ENCODE results near the gene CCL4L2. TPM values are rescaled to one million over a fixed set of nuclear protein-coding genes. Genes with fewer than 3 reads are reported as not detected.
"Not testable (repeated sequence)": the region's sequence is repeated elsewhere in the genome, so short reads cannot be mapped to it uniquely, and the experiment has no call there.

The CCL4L2 gene
- total and polyA plus RNA-seq, 7 experiments from 2014 or later = 5.3 to 10.0 (median 9.7) TPM; not detected in 4

GRCh38 chr17:36212272-36212605 lies 1.4 kb downstream of the CCL4L2 start:
- no peak for DNase-seq
- no peak overlapping the region for H3K4me3 ChIP-seq (ENCODE audit: low read length)
- peak overlapping the region in 1 of 10 donors; percentile 59 for H3K4me3 Mint-ChIP-seq

DNA sequence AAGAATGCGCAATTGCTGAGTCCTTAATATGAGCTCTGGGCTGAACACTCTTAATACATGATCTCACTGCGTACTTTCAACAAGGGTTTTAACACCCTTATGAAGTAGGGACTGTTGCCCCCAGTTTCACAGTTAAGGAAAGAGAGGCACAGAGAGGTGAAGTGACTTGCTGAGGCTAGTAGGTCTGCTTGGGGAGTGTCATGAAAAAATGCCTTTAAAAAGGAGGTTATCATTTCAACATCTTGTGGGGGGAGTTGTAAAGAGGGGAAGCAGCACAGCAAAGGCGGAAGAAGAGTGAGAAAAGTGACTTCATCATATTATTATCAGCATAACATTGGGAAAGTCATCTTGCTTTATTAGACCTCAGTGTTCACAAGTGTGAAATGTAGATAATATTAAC lies 2.1 kb downstream of the CCL4L2 start:
- Mint-ChIP-seq H3K27me3 (peaks cover 15 to 46% (median 25%) of the 10 kb centered on the region in 5 donors), H3K4me1 (peaks cover 0 to 19% (median 0%) of the 10 kb centered on the region in 7 donors), H3K9me3 (peaks cover 0 to 4% (median 0%) of the 10 kb centered on the region in 11 donors), H3K4me3 (peak overlapping the region in 1 of 10 donors; percentile 6), H3K36me3 (no peaks in the 10 kb centered on the region), H3K27ac (no peak overlapping the region)
- ChIA-PET POLR2A (no interaction called here), CTCF (no interaction called here)
- DNase-seq (no peak), ATAC-seq (peak; percentile 25)
- intact Hi-C loops (cut with micrococcal nuclease) = no loop called here
- Histone ChIP-seq H3K27ac (ENCODE audit: low read depth, low read length) (no peak overlapping the region), H3K4me1 (ENCODE audit: control insufficient read depth in 2 of 2, insufficient read depth in 2 of 2, low read length in 2 of 2) (peaks cover 0 to 44% of the 10 kb centered on the region in 2 donors), H3K9me3 (ENCODE audit: control insufficient read depth in 2 of 3, low read length in 3 of 3) (no peaks in the 10 kb centered on the region), H3K4me3 (ENCODE audit: low read length) (no peak overlapping the region), H3K36me3 (ENCODE audit: control insufficient read depth in 2 of 3, insufficient read depth in 3 of 3, low read length in 3 of 3) (no peaks in the 10 kb centered on the region), H3K27me3 (ENCODE audit: control insufficient read depth in 2 of 2, insufficient read depth in 2 of 2, low read length in 2 of 2) (no peaks in the 10 kb centered on the region)

More at GRCh38 chr17:36212272-36212605, 1.4 kb downstream of the CCL4L2 start:
- POLR2A ChIA-PET = no interaction called here
- no peaks in the 10 kb centered on the region for H3K36me3 ChIP-seq (ENCODE audit: control insufficient read depth in 2 of 3, insufficient read depth in 3 of 3, low read length in 3 of 3)
- H3K27me3 Mint-ChIP-seq = peaks cover 12 to 41% (median 22%) of the 10 kb centered on the region in 5 donors
- H3K27ac Mint-ChIP-seq = no peak overlapping the region
- H3K9me3 ChIP-seq (ENCODE audit: control insufficient read depth in 2 of 3, low read length in 3 of 3) = no peaks in the 10 kb centered on the region
- ATAC-seq = no peak
- intact Hi-C loops (cut with micrococcal nuclease) = no loop called here
- CTCF ChIA-PET = no interaction called here
- no peaks in the 10 kb centered on the region for H3K27me3 ChIP-seq (ENCODE audit: control insufficient read depth in 2 of 2, insufficient read depth in 2 of 2, low read length in 2 of 2)
- H3K27ac ChIP-seq (ENCODE audit: low read depth, low read length) = no peak overlapping the region
- H3K36me3 Mint-ChIP-seq = no peaks in the 10 kb centered on the region
- peaks cover 0 to 19% (median 0%) of the 10 kb centered on the region in 7 donors for H3K4me1 Mint-ChIP-seq
- H3K4me1 ChIP-seq (ENCODE audit: control insufficient read depth in 2 of 2, insufficient read depth in 2 of 2, low read length in 2 of 2) = peaks cover 0 to 44% of the 10 kb centered on the region in 2 donors
- no peaks in the 10 kb centered on the region for H3K9me3 Mint-ChIP-seq

DNA sequence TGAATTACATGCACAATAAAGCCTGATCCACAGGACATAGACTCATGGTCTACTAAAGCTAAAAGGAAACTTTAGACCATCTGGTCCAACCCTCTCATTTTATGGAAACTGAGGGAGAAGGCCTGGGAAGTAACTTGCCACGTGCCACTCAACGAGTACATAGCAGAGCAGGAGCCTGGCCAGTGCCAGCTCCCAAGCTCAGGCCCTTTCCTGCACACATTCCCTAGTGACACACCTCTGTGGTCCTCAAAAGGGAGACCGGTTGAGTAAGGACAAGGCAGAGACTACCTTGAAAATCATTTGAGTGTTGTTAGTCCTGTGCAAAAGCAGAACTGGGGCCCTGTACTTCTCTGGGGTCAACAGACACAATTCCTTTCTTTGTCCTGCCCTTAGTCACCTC lies 2.8 kb downstream of the CCL4L2 start:
- Mint-ChIP-seq H3K27ac (no peak overlapping the region), H3K4me3 (no peak overlapping the region), H3K9me3 (peaks cover 0 to 8% (median 2%) of the 10 kb centered on the region in 11 donors), H3K36me3 (no peaks in the 10 kb centered on the region), H3K27me3 (peaks cover 21 to 52% (median 29%) of the 10 kb centered on the region in 5 donors), H3K4me1 (peaks cover 0 to 19% (median 0%) of the 10 kb centered on the region in 7 donors)
- no peak for ATAC-seq
- H3K4me1 ChIP-seq (ENCODE audit: control insufficient read depth in 2 of 2, insufficient read depth in 2 of 2, low read length in 2 of 2) = peaks cover 0 to 44% of the 10 kb centered on the region in 2 donors
- POLR2A ChIA-PET = interaction anchor here (0.6 kb wide), 1 partner anchor 1543 kb away, joined by 4 read pairs; no protein-coding TSS in a partner anchor
- no peaks in the 10 kb centered on the region for H3K27me3 ChIP-seq (ENCODE audit: control insufficient read depth in 2 of 2, insufficient read depth in 2 of 2, low read length in 2 of 2)
- H3K27ac ChIP-seq (ENCODE audit: low read depth, low read length) = no peak overlapping the region
- no peak overlapping the region for H3K4me3 ChIP-seq (ENCODE audit: low read length)
- H3K36me3 ChIP-seq (ENCODE audit: control insufficient read depth in 2 of 3, insufficient read depth in 3 of 3, low read length in 3 of 3) = no peaks in the 10 kb centered on the region
- no peak for DNase-seq
- no peaks in the 10 kb centered on the region for H3K9me3 ChIP-seq (ENCODE audit: control insufficient read depth in 2 of 3, low read length in 3 of 3)
- intact Hi-C loops (cut with micrococcal nuclease) = no loop called here
- CTCF ChIA-PET = no interaction called here

DNA sequence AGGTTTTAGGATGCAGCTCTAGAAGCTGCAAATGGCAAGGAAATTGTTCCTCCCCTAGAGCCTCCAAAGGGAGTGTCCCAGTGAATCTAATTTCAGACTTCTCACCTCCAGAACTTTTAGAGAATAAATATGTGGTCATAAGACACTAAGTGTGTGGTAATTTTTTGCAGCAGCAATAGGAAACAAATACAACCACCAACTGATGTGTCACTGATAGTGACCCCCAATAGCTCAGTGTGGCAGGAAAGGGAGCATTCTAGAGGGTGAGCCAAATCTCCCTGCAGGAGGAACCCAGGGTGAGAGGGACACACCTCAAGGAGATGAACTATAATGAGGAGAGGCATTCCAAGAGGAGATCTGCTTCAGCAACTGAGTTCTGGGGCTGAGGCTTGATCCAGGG lies 4.1 kb downstream of the CCL4L2 start:
- Histone ChIP-seq H3K4me3 (ENCODE audit: low read length) (no peak overlapping the region), H3K36me3 (ENCODE audit: control insufficient read depth in 2 of 3, insufficient read depth in 3 of 3, low read length in 3 of 3) (no peaks in the 10 kb centered on the region), H3K27ac (ENCODE audit: low read depth, low read length) (no peak overlapping the region), H3K4me1 (ENCODE audit: control insufficient read depth in 2 of 2, insufficient read depth in 2 of 2, low read length in 2 of 2) (peaks cover 0 to 40% of the 10 kb centered on the region in 2 donors), H3K27me3 (ENCODE audit: control insufficient read depth in 2 of 2, insufficient read depth in 2 of 2, low read length in 2 of 2) (no peaks in the 10 kb centered on the region), H3K9me3 (ENCODE audit: control insufficient read depth in 2 of 3, low read length in 3 of 3) (no peaks in the 10 kb centered on the region)
- intact Hi-C loops (cut with micrococcal nuclease) = no loop called here
- Mint-ChIP-seq H3K4me3 (no peak overlapping the region), H3K36me3 (no peaks in the 10 kb centered on the region), H3K27ac (no peak overlapping the region), H3K27me3 (peaks cover 21 to 56% (median 33%) of the 10 kb centered on the region in 5 donors), H3K4me1 (peaks cover 0 to 17% (median 0%) of the 10 kb centered on the region in 7 donors), H3K9me3 (peaks cover 0 to 14% (median 4%) of the 10 kb centered on the region in 11 donors)
- CTCF ChIA-PET = no interaction called here
- DNase-seq = no peak
- POLR2A ChIA-PET = no interaction called here
- ATAC-seq = no peak

DNA sequence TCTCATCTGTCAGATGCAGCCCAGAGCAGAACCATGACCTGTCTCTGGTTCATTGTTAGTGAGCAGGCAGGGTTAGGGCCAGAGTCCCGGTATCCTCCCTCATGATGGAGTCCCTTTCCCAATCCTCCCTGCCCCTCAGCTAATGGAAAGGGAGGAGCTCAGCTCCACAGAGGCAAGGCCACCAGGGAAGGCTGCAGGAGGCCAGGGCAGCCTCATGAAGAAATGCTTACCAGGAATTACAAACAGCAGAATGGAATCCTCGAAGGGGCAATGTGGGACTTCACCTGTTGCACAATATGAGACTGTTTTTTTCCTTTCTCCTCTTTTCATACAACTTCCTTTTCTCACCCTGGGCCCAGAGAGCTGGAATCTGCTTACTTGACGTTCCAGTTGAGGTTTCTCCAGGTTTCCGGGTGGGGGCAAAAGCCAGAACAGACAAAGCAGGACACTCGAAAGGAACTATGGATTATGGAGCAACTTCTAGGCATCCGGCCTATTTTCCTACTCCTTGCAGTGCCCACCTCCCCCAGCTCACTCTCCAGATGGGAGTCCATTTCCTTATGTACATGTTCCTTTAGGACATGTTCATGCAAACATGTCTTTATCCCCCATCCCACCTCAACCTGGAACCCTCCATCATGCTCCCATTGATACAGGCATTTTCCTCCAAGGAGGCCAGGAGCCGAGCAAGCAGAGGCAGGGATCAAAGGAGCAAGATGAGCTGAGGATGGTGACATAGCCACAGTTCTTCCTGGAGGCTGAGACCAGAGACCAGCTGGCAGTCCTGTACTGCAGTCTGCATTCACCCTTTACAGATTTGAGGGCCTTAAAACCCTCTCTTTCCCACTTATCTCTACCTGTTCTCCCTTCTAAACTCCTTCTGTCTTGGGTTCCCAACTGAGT lies 4.8 kb downstream of the CCL4L2 start:
- H3K4me1 Mint-ChIP-seq = peaks cover 0 to 14% (median 0%) of the 10 kb centered on the region in 7 donors
- H3K9me3 Mint-ChIP-seq = peaks cover 0 to 14% (median 4%) of the 10 kb centered on the region in 11 donors
- H3K27ac ChIP-seq (ENCODE audit: low read depth, low read length); H3K36me3 Mint-ChIP-seq; H3K4me3 Mint-ChIP-seq; DNase-seq; H3K9me3 ChIP-seq (ENCODE audit: control insufficient read depth in 2 of 3, low read length in 3 of 3); H3K27me3 ChIP-seq (ENCODE audit: control insufficient read depth in 2 of 2, insufficient read depth in 2 of 2, low read length in 2 of 2); H3K36me3 ChIP-seq (ENCODE audit: control insufficient read depth in 2 of 3, insufficient read depth in 3 of 3, low read length in 3 of 3); intact Hi-C loops (cut with micrococcal nuclease); H3K27ac Mint-ChIP-seq; CTCF ChIA-PET; POLR2A ChIA-PET; ATAC-seq; H3K4me3 ChIP-seq (ENCODE audit: low read length): not testable (repeated sequence)
- peaks cover 0 to 33% of the 10 kb centered on the region in 2 donors for H3K4me1 ChIP-seq (ENCODE audit: control insufficient read depth in 2 of 2, insufficient read depth in 2 of 2, low read length in 2 of 2)
- H3K27me3 Mint-ChIP-seq = peaks cover 17 to 52% (median 29%) of the 10 kb centered on the region in 5 donors

DNA sequence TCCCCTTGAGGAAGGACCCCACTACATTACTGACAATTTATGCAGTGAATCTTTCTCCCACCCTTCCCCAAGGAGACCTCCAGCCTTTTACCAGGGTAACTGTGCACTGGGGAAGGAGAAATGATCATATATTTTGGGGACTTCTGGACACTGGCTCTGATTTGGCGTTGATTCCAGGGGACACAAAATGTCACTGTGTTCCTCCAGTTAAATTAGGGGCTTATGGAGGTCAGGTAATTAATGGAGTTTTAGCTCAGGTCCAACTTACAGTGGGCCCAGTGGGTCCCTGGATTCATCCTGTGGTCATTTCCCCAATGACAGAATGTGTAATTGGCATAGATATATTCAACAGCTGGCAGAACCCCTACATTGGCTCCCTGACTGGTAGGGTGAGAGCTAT lies 8.7 kb downstream of the CCL4L2 start:
- H3K27me3 Mint-ChIP-seq = peaks cover 6 to 32% (median 26%) of the 10 kb centered on the region in 5 donors
- peaks cover 0 to 11% (median 0%) of the 10 kb centered on the region in 7 donors for H3K4me1 Mint-ChIP-seq
- H3K27ac Mint-ChIP-seq; H3K4me3 Mint-ChIP-seq; H3K27ac ChIP-seq (ENCODE audit: low read depth, low read length); H3K4me1 ChIP-seq (ENCODE audit: control insufficient read depth in 2 of 2, insufficient read depth in 2 of 2, low read length in 2 of 2); H3K4me3 ChIP-seq (ENCODE audit: low read length); ATAC-seq; H3K27me3 ChIP-seq (ENCODE audit: control insufficient read depth in 2 of 2, insufficient read depth in 2 of 2, low read length in 2 of 2); POLR2A ChIA-PET; H3K36me3 ChIP-seq (ENCODE audit: control insufficient read depth in 2 of 3, insufficient read depth in 3 of 3, low read length in 3 of 3); intact Hi-C loops (cut with micrococcal nuclease); H3K36me3 Mint-ChIP-seq; DNase-seq; H3K9me3 ChIP-seq (ENCODE audit: control insufficient read depth in 2 of 3, low read length in 3 of 3): not testable (repeated sequence)
- CTCF ChIA-PET = interaction anchor here (0.7 kb wide), 1 partner anchor 23 kb away, joined by 4 read pairs; the partner anchor contains the start of genes CCL3L1 and CCL3L3
- H3K9me3 Mint-ChIP-seq = peaks cover 0 to 14% (median 4%) of the 10 kb centered on the region in 11 donors
